Left forelimb (tissue), 1 donor: ENCODE measurements around the gene GINS2.

Source experiments
- DNase-seq: peaks from one replicate; pipeline ENCODE4 v3.0.0-alpha.2; 2018; ENCODE audit warnings: low spot score

GINS2 gene

GRCh38 chr16:85689285-85689949 lies 663 bp upstream of the GINS2 start:
- DNase-seq, result no peak

- DNase-seq, result no peak
Observed at GRCh38 chr16:85687651-85688471, 893 bp downstream of the GINS2 start.

- no peak for DNase-seq
Observed at GRCh38 chr16:85686912-85687591, 1.7 kb downstream of the GINS2 start.

- no peak for DNase-seq
Observed at GRCh38 chr16:85685251-85685650, 3.5 kb downstream of the GINS2 start.

GRCh38 chr16:85683363-85683762 lies 5.4 kb downstream of the GINS2 start:
- DNase-seq, result no peak

- no peak for DNase-seq
Observed at GRCh38 chr16:85682516-85682915, 6.2 kb downstream of the GINS2 start.

GRCh38 chr16:85681255-85681654 lies 7.5 kb downstream of the GINS2 start:
- DNase-seq, result no peak

- no peak for DNase-seq
Observed at GRCh38 chr16:85680352-85680944, 8.3 kb downstream of the GINS2 start.

- DNase-seq, result no peak
Observed at GRCh38 chr16:85679870-85680269, 8.9 kb downstream of the GINS2 start.

GRCh38 chr16:85678821-85679220 lies 9.9 kb downstream of the GINS2 start:
- no peak for DNase-seq

- DNase-seq, result no peak
Observed at GRCh38 chr16:85678016-85678415, 10.7 kb downstream of the GINS2 start.

- DNase-seq, result no peak
Observed at GRCh38 chr16:85677383-85677967, 11.3 kb downstream of the GINS2 start.

GRCh38 chr16:85676466-85676865 lies 12.3 kb downstream of the GINS2 start:
- DNase-seq, result no peak

GRCh38 chr16:85675251-85675874 lies 13.4 kb downstream of the GINS2 start:
- DNase-seq, result no peak

GRCh38 chr16:85674828-85675227 lies 13.9 kb downstream of the GINS2 start:
- DNase-seq, result no peak

- DNase-seq, result no peak
Observed at GRCh38 chr16:85674418-85674755, 14.4 kb downstream of the GINS2 start.

- DNase-seq, result no peak
Observed at GRCh38 chr16:85673529-85674417, 15.0 kb downstream of the GINS2 start.

- no peak for DNase-seq
Observed at GRCh38 chr16:85670840-85671239, 17.9 kb downstream of the GINS2 start.

GRCh38 chr16:85668676-85669424 lies 19.9 kb downstream of the GINS2 start:
- no peak for DNase-seq

- no peak for DNase-seq
Observed at GRCh38 chr16:85667841-85668413, 20.8 kb downstream of the GINS2 start.
